PC-9 (cell line): ENCODE measurements around the gene RINT1. TPM values are rescaled to one million over a fixed set of nuclear protein-coding genes. Genes with fewer than 3 reads are reported as not detected.
A peak's percentile ranks its signal among the peaks of the same experiment; 100 is the strongest.

Experiments
- Bru-seq: library from RNA; stranded (reverse); fragments of 400-500 nt; gene quantifications from one replicate; lab custom pipeline; 2021; lab: Mats Ljungman, UMichigan
- BruChase-seq, 2 experiments: library from RNA; stranded (reverse); fragments of 400-500 nt; gene quantifications; one replicate each; lab custom pipeline; 2021; lab: Mats Ljungman, UMichigan
- BruUV-seq: library from RNA; stranded (reverse); fragments of 400-500 nt; replicated peaks from 2 replicates; lab custom pipeline; 2021; lab: Mats Ljungman, UMichigan
- CTCF ChIA-PET: fragments of 300-600 bp; sonication (Branson Sonifier 250); formaldehyde crosslinking; loops from one replicate; lab custom pipeline; 2022; ENCODE audit warnings: antibody characterized with exemption; lab: Charles Lee
- POLR2A ChIA-PET: fragments of 300-600 bp; sonication (Branson Sonifier 250); formaldehyde crosslinking; loops from one replicate; lab custom pipeline; 2022; ENCODE audit warnings: antibody characterized with exemption; ENCODE audit not compliant: unreplicated experiment; lab: Charles Lee
- DNase-seq, 2 experiments: peaks; one replicate each; pipeline versions ENCODE4 v3.0.0 to v3.0.0-alpha.2; 2015 to 2022; ENCODE audit warnings: mixed read lengths in 1 of 2
- H2AFZ ChIP-seq: fragments of 200-600 bp; sonication (generic); 2 replicates; pipeline ENCODE4 v1.8.1; 2017; ENCODE audit warnings: antibody characterized with exemption
- H3F3A ChIP-seq: fragments of 200-600 bp; sonication (generic); 2 replicates; pipeline ENCODE4 v1.8.1; 2017; ENCODE audit warnings: antibody characterized with exemption, mild to moderate bottlenecking, low read depth; ENCODE audit not compliant: insufficient read depth
- H3K27ac ChIP-seq: fragments of 200-600 bp; sonication (generic); 2 replicates; pipeline ENCODE4 v1.6.1; 2016; ENCODE audit warnings: mixed run types
- H3K27me3 ChIP-seq: fragments of 200-600 bp; sonication (generic); 2 replicates; pipeline ENCODE4 v1.6.1; 2016; ENCODE audit warnings: low read depth, mixed run types; ENCODE audit not compliant: insufficient read depth
- H3K36me3 ChIP-seq: fragments of 200-600 bp; sonication (generic); 2 replicates; pipeline ENCODE4 v1.6.1; 2016; ENCODE audit warnings: low read depth, mixed run types
- H3K4me1 ChIP-seq: fragments of 200-600 bp; sonication (generic); replicated peaks from 2 replicates; pipeline ENCODE4 v1.6.1; 2016; ENCODE audit warnings: mixed run types; ENCODE audit not compliant: insufficient read depth
- H3K4me2 ChIP-seq: fragments of 200-600 bp; sonication (generic); 2 replicates; pipeline ENCODE4 v1.6.1; 2017; ENCODE audit warnings: mixed run types
- H3K4me3 ChIP-seq: fragments of 200-600 bp; sonication (generic); 2 replicates; pipeline ENCODE4 v1.6.1; 2016; ENCODE audit warnings: mixed run types
- H3K79me2 ChIP-seq: fragments of 200-600 bp; sonication (generic); 2 replicates; pipeline ENCODE4 v1.6.1; 2017; ENCODE audit warnings: low read depth, mixed run types
- H3K9me2 ChIP-seq: fragments of 200-600 bp; sonication (generic); 2 replicates; pipeline ENCODE4 v1.8.1; 2017; ENCODE audit warnings: mild to moderate bottlenecking; ENCODE audit not compliant: insufficient read depth
- H3K9me3 ChIP-seq: fragments of 200-600 bp; sonication (generic); 2 replicates; pipeline ENCODE4 v1.8.1; 2016; ENCODE audit warnings: low read depth; ENCODE audit not compliant: insufficient read depth
- H4K20me1 ChIP-seq: fragments of 200-600 bp; sonication (generic); 2 replicates; pipeline ENCODE4 v1.8.1; 2017; ENCODE audit not compliant: insufficient read depth
- EZH2 ChIP-seq: fragments of 200-600 bp; sonication (generic); IDR thresholded peaks from 2 replicates; pipeline ENCODE4 v1.8.0; 2017; ENCODE audit warnings: antibody characterized with exemption, low read depth
- intact Hi-C: fragments of 100-400 bp; cut with micrococcal nuclease; formaldehyde crosslinking; loops from one replicate; pipeline ENCODE4 v1.10.0; 2022; ENCODE audit not compliant: unreplicated experiment
- long read RNA-seq: library from polyadenylated mRNA; stranded (forward); transcript quantifications from one replicate; pipeline ENCODE4 v2.0.0, GENCODE V29; 2022
- total RNA-seq: library from RNA; stranded (reverse); gene quantifications from 2 replicates; pipeline ENCODE4 v1.2.3, GENCODE V29; 2021
- TF ChIP-seq, protein P1 (sequence below): fragments of 200-600 bp; sonication (generic); conservative IDR thresholded peaks from 2 replicates; pipeline ENCODE4 v1.6.1; 2017; ENCODE audit warnings: mixed run types, antibody characterized with exemption, mild to moderate bottlenecking, moderate library complexity

Gene RINT1
- 21.4 and 25.1 TPM in 2 replicates for total RNA-seq
- Bru-seq, nascent RNA, result percentile 80 among the genes with signal in this experiment
- BruChase-seq, experiment 1, labeled RNA remaining after a 2-hour chase, result percentile 79 among the genes with signal in this experiment
- percentile 86 among the genes with signal in this experiment for BruChase-seq, experiment 2, labeled RNA remaining after a 6-hour chase
- long read RNA-seq, transcript RINT1-201 (15 exons, 2,976 nt), result major isoform, 42 of 53 reads
- long read RNA-seq, partial matches to known transcripts, result 3 of 53 reads
- long read RNA-seq, other reads (novel, unspliced or antisense), result 8 of 53 reads

DNA sequence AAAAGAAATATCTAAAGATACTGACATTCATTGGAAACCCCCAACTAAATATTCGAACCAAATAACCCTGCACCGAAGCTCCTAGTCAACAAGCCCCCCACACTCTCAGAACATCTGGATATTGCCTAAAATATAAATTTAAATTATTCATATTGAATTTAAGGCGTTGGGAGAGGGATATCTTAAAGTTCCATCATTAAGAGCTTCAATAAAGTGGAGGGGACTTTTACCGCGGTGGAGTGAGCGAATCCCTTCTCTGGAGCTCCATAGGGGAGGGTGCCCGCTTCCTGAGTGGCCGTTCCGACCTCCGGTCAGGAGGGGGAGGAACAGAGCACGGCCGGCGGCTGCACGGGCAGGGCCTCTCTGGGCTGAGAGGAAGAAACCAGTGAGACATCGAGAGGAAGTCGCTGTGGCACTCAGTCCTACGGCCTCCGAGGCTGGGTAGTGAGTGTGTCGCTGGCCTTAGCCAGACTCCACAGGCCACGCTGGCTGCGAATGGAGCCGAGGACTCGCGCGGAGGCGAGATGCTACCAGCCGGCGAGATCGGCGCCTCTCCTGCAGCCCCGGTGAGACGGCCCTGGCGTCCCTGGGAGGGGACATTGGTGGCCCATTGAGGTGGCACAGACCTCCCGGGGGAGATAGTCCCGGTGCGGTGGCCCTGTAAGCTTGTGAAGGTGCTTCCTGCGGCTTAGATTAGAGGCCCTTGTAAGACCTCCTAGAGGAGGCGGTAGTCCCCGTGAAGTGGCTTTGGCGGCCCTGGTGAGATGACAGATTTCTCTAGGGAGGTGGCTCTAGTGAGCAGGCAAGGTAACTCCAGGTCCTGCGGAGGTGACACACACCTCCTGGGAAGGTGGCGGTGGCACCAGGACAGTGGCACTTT is at the start of gene RINT1:
TSS of gene RINT1 (plus strand) at position 410 of the 880 bp plus-strand sequence. CDS start at position 525, 115 bp downstream.
- H3K27ac ChIP-seq, result peak within 1 kb of the TSS; percentile 66
- DNase-seq, result peak; percentile 85 to 96
- ChIA-PET POLR2A (interaction anchor here (0.6 to 1.0 kb wide), 13 partner anchors 10 to 637 kb away, joined by 3 to 6 read pairs (median 4); partner anchors contain the start of genes KMT2E and PUS7), CTCF (interaction anchor here (0.6 to 1.1 kb wide), 6 partner anchors 54 to 624 kb away, joined by 3 to 8 read pairs (median 4); no protein-coding TSS in a partner anchor)
- no peaks in the 10 kb centered on the region for H3K9me2 ChIP-seq
- no peaks in the 10 kb centered on the region for H4K20me1 ChIP-seq
- no peaks in the 10 kb centered on the region for H3K27me3 ChIP-seq
- peak within 1 kb of the TSS; percentile 89 for H3K4me3 ChIP-seq
- H2AFZ ChIP-seq, result peak within 1 kb of the TSS; percentile 97
- 0 out of 2 replicates have a peak, but pooled peaks cover 5% of the 10 kb centered on the region for H3K36me3 ChIP-seq
- no peaks in the 10 kb centered on the region; the same call in 1 of the 2 replicates for H3F3A ChIP-seq
- H3K79me2 ChIP-seq, result peaks cover 17% of the 10 kb centered on the region
- peaks cover 11% of the 10 kb centered on the region for H3K4me1 ChIP-seq
- TSS peak; percentile 66 for BruUV-seq
- no peak for TF ChIP-seq EZH2
- TF ChIP-seq, protein P1, sequence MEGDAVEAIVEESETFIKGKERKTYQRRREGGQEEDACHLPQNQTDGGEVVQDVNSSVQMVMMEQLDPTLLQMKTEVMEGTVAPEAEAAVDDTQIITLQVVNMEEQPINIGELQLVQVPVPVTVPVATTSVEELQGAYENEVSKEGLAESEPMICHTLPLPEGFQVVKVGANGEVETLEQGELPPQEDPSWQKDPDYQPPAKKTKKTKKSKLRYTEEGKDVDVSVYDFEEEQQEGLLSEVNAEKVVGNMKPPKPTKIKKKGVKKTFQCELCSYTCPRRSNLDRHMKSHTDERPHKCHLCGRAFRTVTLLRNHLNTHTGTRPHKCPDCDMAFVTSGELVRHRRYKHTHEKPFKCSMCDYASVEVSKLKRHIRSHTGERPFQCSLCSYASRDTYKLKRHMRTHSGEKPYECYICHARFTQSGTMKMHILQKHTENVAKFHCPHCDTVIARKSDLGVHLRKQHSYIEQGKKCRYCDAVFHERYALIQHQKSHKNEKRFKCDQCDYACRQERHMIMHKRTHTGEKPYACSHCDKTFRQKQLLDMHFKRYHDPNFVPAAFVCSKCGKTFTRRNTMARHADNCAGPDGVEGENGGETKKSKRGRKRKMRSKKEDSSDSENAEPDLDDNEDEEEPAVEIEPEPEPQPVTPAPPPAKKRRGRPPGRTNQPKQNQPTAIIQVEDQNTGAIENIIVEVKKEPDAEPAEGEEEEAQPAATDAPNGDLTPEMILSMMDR, result peak; percentile 56; the same call in 1 of the 2 replicates
- intact Hi-C loops, result loop anchor here (1.0 to 5.0 kb wide), 3 partner anchors 11 to 590 kb away; no protein-coding TSS in a partner anchor
- H3K4me2 ChIP-seq, result peak within 1 kb of the TSS; percentile 81
- H3K9me3 ChIP-seq, result no peaks in the 10 kb centered on the region

DNA sequence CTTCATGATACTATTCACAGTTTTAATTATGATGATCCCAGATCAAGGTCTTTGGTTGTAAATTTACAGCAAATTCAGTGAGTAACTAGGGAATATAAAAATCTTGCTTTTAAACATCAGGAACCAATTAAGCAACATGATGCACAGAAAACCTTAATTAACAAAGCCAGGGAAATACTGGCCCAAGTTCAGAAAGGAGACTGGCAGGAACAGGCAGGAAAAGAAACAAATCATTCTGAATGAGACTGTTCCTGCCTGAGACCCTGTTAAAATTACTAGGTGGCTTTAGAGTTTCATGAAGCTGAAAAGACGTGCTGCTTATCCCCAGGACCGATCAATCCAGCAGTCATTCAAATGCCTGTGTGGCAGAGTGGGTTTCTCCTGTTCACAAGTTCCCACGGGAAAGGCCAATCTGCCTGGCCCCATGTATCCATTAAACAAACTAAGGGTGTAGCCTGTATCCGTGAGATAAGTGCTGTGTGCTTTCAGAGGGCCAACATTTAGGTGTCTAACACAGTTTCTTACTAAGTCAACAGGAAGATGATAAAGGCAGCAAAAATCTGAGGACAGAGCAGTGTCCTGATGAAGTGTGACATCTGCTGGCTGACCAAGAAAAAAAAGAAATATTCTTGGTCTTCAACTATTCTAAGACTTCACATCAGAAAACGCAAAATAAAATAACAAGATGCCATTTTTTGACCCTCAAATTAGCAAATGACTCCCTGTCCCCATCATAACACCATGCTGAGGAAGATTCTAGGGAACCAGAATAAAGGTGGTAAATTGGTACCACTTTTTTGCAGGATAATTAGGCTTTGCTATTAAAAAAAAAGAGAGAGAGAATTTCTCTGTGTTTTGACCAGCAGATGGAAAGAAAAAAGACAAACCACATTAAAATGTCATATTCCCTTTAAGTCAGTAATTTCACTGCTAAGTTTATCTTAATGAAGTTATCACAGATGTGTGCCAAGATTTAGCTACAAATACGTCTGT is 44.1 kb upstream of the RINT1 start:
- Histone ChIP-seq H3K27ac (no peak overlapping the region; the same call in 1 of the 2 replicates), H3K36me3 (peaks cover 5% of the 10 kb centered on the region; the same call in 1 of the 2 replicates), H4K20me1 (no peaks in the 10 kb centered on the region), H3K79me2 (no peaks in the 10 kb centered on the region), H3K4me1 (no peaks in the 10 kb centered on the region), H3K9me2 (no peaks in the 10 kb centered on the region), H3K4me3 (no peak overlapping the region), H3K4me2 (no peak overlapping the region), H3K9me3 (no peaks in the 10 kb centered on the region), H3K27me3 (no peaks in the 10 kb centered on the region), H2AFZ (no peak overlapping the region), H3F3A (0 out of 2 replicates have a peak, but pooled peaks cover 4% of the 10 kb centered on the region)
- intact Hi-C loops, result loop anchor here (1.0 kb wide), 1 partner anchor 565 kb away; no protein-coding TSS in a partner anchor
- POLR2A ChIA-PET, result no interaction called here
- DNase-seq, result peak in 1 of 2 experiments; percentile 6
- no peak for TF ChIP-seq EZH2
- TF ChIP-seq, protein P1, result peak; percentile 46; the same call in 1 of the 2 replicates
- CTCF ChIA-PET, result no interaction called here
- BruUV-seq, result no TSS peak
